K562 (cell line): Measurements from ENCODE around the gene DGKB. TPM values are rescaled to one million over a fixed set of nuclear protein-coding genes. Genes with fewer than 3 reads are reported as not detected.

Source experiments
- ZZZ3 ChIP-seq: fragments of 450-650 bp; IDR thresholded peaks from 2 replicates; pipeline ENCODE4 v1.6.1; 2016; ENCODE audit warnings: antibody characterized with exemption, mild to moderate bottlenecking, moderate library complexity
- polyA plus RNA-seq, 8 experiments: library from polyadenylated mRNA; depleted of rRNA in 4 of 8; stranded (reverse) in 5 of 8; unstranded in 3 of 8; fragments of >200 nt; fragmentation: Nextera tagmentation in 2 of 8; fragmentation: Illumina TruSeq in 1 of 8; extraction: Ambion mirVana in 2 of 8; extraction: Trizol in 1 of 8; gene quantifications; 2 replicates each; pipeline versions ENCODE4 v1.2.1 to v1.2.3, GENCODE V29; 2011 to 2014; ENCODE audit warnings: inconsistent platforms in 1 of 8, missing spikeins in 1 of 8
- total RNA-seq, 7 experiments: library from RNA; depleted of rRNA in 6 of 7; stranded (reverse); fragments of >200 nt in 6 of 7; fragmentation: Illumina TruSeq in 2 of 7; extraction: Trizol in 2 of 7; gene quantifications; 2 replicates each; pipeline versions ENCODE4 v1.2.1 to v1.2.3, GENCODE V29; 2011 to 2021; ENCODE audit warnings: low replicate concordance in 1 of 7
- TF ChIP-seq, protein P1 (sequence below), 2 experiments: fragments of 450-650 bp; formaldehyde crosslinking in 1 of 2; IDR thresholded peaks; 2 replicates each; pipeline versions ENCODE4 v1.4.0 to v1.6.1; 2014 to 2020; ENCODE audit warnings: mild to moderate bottlenecking in 2 of 2, borderline replicate concordance in 1 of 2, low read depth in 1 of 2

Gene DGKB
- total and polyA plus RNA-seq, 9 of the 15 experiments (the other 6 are each of a cell fraction or from before 2014, with no cell fraction given): 0.01 TPM; not detected in 8

DNA sequence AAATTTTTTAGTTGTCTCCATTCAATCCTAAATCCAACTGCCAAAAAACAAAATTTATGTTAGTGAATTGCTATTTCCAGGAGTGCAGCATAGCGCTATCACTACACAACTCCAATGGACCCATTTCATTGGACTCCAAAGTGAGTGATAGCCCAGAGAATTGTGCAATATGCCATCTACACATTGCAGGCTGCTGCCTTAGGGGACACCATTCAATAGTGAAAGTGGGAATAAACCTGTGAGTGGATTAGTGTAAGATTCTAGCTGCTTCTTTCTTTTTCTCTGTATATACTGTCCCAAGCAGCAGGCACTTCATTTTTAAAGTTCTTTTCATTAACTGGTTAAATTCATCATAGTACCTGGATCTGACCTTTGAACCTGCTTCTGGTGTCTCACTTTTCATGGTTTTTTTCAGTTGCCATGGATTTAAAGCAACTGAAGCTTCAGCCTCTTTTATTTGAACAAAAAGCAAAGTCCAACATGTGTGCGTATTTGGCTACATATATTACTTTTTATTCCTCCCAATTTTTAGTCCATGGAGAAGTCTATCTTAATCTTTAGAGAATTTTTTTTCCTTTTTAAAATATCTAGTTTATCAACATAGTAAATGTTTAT is 97.3 kb downstream of the DGKB start (continued):
- TF ChIP-seq, protein P1, sequence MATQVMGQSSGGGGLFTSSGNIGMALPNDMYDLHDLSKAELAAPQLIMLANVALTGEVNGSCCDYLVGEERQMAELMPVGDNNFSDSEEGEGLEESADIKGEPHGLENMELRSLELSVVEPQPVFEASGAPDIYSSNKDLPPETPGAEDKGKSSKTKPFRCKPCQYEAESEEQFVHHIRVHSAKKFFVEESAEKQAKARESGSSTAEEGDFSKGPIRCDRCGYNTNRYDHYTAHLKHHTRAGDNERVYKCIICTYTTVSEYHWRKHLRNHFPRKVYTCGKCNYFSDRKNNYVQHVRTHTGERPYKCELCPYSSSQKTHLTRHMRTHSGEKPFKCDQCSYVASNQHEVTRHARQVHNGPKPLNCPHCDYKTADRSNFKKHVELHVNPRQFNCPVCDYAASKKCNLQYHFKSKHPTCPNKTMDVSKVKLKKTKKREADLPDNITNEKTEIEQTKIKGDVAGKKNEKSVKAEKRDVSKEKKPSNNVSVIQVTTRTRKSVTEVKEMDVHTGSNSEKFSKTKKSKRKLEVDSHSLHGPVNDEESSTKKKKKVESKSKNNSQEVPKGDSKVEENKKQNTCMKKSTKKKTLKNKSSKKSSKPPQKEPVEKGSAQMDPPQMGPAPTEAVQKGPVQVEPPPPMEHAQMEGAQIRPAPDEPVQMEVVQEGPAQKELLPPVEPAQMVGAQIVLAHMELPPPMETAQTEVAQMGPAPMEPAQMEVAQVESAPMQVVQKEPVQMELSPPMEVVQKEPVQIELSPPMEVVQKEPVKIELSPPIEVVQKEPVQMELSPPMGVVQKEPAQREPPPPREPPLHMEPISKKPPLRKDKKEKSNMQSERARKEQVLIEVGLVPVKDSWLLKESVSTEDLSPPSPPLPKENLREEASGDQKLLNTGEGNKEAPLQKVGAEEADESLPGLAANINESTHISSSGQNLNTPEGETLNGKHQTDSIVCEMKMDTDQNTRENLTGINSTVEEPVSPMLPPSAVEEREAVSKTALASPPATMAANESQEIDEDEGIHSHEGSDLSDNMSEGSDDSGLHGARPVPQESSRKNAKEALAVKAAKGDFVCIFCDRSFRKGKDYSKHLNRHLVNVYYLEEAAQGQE (IDR thresholded peaks at IDR 0.05; ENCODE audit: borderline replicate concordance): no peak
- TF ChIP-seq, protein P1 (CRISPR knock-in tag; IDR thresholded peaks at IDR 0.05; ENCODE audit: low read depth): no peak
- TF ChIP-seq ZZZ3: no peak
